NCI-H446 (cell line): ENCODE results near the gene PDCD7.
A peak's percentile ranks its signal among the peaks of the same experiment; 100 is the strongest.
"Not testable (repeated sequence)": the region's sequence is repeated elsewhere in the genome, so short reads cannot be mapped to it uniquely, and the experiment has no call there.

Experiments
- DNase-seq, 2 experiments: peaks; one replicate each; lab custom pipeline; 2025; lab: John Stamatoyannopoulos, UW

Gene PDCD7

DNA sequence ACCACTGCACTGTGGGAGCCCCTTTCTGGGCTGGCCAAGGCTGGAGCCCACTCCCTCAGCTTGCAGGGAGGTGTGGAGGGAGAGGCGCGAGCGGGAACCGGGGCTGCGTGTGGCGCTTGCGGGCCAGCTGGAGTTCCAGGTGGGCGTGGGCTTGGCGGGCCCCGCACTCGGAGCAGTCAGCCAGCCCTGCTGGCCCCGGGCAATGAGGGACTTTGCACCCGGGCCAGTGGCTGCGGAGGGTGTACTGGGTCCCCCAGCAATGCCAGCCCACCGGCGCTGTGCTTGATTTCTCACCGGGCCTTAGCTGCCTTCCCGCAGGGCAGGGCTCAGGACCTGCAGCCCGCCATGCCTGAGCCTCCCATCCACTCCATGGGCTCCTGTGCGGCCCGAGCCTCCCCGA, 58.7 kb downstream of the PDCD7 start:
- not testable (repeated sequence) for DNase-seq

DNA sequence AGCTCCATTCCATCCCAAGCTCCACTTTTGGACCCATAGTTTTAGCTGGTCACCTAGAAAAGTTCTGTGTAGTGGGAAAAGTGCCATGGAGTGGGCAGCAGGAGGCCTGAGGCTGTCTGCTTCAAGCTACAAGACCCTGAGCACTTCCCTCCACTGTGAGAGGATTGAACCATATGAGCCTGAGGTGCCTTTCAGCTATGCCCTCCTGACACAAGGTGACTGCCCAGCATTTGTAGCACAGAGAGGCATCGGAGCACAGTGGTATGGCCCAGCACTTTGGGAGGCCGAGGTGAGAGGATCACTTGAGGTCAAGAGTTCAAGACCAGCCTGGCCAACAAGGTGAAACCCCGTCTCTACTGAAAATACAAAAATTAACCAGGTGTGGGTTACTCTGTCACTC, 61.0 kb downstream of the PDCD7 start:
- DNase-seq: no peak

DNA sequence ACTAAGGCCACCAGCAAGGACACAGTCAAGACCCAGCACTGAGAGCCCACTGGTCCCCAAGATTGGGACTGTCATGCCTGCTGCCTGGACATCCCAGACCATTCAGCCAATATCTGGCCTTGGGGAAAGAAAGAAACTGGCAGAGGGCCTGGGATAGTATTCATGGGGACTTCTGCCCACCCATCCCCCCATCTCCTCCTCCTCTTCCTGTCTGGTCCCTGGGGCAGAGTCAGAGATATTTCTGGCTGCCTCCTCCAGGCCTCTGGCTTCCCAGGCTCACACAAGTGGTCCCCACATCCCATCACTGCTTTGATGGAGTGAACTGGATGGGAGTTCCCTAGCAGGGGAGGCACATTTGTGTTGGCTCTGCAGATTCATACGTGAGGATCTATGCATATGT, 61.6 kb downstream of the PDCD7 start:
- no peak for DNase-seq

GRCh38 chr15:65071381-65071811, 62.2 kb downstream of the PDCD7 start:
- peak in 1 of 2 experiments; percentile 37 for DNase-seq

DNA sequence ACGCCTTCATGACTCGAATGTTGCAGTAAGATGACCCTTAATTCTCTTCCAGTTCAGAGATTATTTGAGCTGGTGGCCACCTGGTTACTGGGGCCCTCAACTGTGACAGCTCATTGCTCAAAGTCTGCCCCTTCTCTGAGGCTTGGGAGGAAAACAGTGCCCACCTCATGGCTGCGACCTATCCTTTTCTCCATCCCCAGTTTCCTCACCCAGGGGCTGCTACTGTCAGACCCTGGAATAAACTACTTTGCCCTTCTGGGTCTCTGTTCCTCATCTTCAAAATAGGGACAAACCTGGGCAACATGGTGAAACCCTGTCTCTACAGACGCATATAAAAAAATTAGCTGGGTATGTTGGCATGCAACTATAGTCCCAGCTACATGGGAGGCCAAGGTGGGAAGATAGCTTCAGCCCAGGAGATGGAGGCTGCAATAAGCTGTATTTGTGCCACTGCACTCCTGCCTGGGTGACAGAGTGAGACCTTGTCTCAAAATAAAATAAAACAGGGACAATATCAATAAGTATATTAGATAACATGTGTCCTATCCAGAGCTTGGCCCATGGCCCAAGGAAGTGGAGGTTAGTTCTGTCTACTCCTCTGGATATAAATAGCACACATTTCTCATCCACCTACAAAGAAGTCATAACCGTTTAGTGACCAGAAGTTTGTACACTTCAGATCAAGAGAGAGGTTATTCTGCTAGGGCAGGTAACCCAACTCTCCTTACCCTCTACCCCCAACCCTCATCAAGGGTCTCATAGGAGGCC, 63.6 kb downstream of the PDCD7 start:
- DNase-seq: no peak

- DNase-seq: no peak
These were observed 64.4 kb downstream of the PDCD7 start for GRCh38 chr15:65069179-65069578.

GRCh38 chr15:65068403-65068788, 65.2 kb downstream of the PDCD7 start:
- no peak for DNase-seq

- DNase-seq: no peak
These were observed 65.8 kb downstream of the PDCD7 start, which contains the start of gene RASL12 for GRCh38 chr15:65067645-65068402. Gene RASL12 (minus strand): TSS chr15:65067991. CDS start chr15:65067835, 156 bp downstream.
